GM19467 (cell line): ENCODE data around the gene PVALB.

Source experiments
- ATAC-seq: cut with Tn5 transposase; IDR thresholded peaks from one replicate; pipeline ENCODE4 v1.9.1; 2021; ENCODE audit warnings: mild to moderate bottlenecking, moderate library complexity; ENCODE audit not compliant: unreplicated experiment

Gene PVALB

GRCh38 chr22:36816636-36817524 is at the start of gene PVALB:
Gene PVALB, minus strand, starts transcription at chr22:36817035. Its CDS starts 30 bp downstream, at chr22:36817005.
- no peak for ATAC-seq

DNA sequence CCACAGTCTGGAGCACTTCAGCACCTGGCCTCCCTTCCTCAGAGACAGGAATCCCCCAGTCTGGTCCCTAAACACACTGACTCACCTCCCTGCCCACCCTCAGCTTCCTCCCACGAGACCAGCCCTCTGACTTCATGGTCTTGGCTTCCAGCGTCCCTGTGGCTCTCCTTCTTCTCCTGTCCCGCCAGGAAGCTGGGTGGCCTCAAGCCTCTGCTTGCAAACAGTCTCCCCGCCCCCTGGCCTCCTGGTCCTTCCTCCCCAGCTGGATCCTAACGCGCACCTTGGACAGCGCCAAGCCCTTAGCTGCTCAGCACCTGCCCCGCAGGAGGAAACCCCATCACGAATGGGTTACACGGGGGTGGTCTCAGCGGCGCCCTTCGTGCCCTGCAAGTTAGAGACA is 48.5 kb upstream of the PVALB start:
- ATAC-seq = no peak

- no peak for ATAC-seq
These were observed 47.8 kb upstream of the PVALB start for GRCh38 chr22:36864454-36865215.

DNA sequence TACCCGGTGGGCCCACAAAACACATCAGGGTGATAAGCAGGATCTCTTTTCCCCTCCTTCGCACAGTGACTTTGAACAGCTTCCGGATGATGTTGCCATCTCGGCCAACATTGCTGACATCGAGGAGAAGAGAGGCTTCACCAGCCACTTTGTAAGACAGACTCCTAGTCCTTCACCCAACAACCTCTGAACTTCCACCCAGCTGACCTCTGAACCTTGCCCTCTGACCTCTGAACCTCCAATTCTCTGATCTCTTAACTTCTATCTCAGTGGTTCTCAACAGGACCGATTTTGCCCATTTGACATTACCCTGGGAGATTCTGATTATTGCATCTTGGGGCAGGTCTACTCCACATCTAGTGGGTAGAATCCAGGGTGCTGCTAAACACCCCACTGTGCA is 47.1 kb upstream of the PVALB start:
- no peak for ATAC-seq

GRCh38 chr22:36863281-36863680 is 46.4 kb upstream of the PVALB start:
- no peak for ATAC-seq

- ATAC-seq = no peak
These were observed 45.7 kb upstream of the PVALB start for GRCh38 chr22:36862251-36863242.

- peak; percentile 71 for ATAC-seq
These were observed 44.2 kb upstream of the PVALB start, which contains the start of gene NCF4 for GRCh38 chr22:36860821-36861659. Gene NCF4, plus strand, starts transcription at chr22:36861006. Its CDS starts 166 bp downstream, at chr22:36861172.

- no peak for ATAC-seq
These were observed 43.6 kb upstream of the PVALB start for GRCh38 chr22:36860438-36860820.

- no peak for ATAC-seq
These were observed 43.2 kb upstream of the PVALB start for GRCh38 chr22:36860017-36860416.

- ATAC-seq = no peak
These were observed 42.1 kb upstream of the PVALB start for GRCh38 chr22:36858966-36859365.

GRCh38 chr22:36858156-36858555 is 41.3 kb upstream of the PVALB start:
- ATAC-seq = no peak

- no peak for ATAC-seq
These were observed 39.9 kb upstream of the PVALB start for GRCh38 chr22:36856792-36857135.

DNA sequence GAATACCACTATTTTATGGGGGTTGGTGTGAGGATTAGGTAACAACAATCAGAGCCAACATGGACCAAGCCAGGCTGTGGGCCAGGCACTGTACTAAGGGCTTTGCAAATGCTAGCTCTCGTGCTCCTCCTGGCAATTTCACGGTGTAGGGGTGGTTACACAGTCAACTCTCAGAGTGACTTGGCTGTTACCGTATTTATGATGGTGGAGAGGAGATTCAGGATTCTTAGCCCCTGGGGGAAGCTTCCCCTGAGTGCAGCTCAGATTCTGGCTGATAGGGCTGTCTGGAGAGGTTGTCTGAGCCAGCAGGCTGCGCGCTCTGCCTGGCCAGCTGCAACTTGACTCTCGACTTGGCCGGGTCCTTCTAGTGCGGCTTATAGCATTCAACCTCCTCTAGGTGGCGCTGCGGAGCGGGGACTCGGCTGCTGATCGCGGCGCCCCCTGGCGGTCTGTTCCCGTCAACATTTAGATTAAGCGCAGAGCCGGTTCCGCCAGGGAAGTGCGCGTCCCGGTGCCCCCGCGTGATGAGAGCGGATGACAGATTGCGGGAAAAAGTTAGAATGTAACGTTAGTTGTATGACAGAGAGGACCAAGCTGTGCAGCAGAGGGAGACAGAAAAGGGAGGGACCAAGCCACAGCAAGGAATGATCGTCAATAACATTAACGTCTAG is 39.4 kb upstream of the PVALB start:
- ATAC-seq = no peak

GRCh38 chr22:36855478-36855877 is 38.6 kb upstream of the PVALB start:
- no peak for ATAC-seq

DNA sequence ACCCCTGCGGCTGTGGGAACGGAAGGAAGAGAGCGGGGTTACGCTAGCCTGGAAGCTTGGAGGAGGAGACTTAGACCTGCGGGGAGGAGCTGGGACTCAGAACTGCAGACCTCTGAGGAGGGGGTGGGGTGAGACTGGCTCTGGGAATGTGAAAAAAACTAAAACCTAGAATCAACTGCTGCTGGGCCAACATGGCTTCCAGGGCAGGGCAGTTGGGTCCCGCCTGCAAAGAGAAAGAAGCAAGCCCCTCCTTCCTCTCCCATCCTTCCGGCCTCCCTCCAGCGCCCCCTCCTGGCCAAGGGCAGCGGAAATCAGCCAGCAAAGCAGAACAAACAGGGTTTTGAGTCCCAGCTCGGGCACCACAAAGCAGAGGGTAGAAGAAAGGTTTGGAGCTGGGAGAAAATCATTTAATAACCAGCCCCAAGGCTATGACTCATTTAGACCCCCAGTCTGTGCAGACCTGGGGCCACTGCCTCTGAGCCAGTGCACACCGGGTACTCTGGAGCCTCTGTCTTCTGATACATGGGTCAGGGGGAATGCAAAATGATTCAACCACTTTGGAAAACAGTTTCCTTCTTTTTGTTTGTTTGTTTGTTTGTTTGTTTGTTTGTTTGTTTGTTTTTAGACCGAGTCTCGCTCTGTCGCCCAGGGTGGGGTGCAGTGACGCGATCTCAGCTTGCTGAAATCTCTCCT is 36.7 kb upstream of the PVALB start:
- ATAC-seq = no peak

GRCh38 chr22:36852056-36852973 is 35.5 kb upstream of the PVALB start:
- ATAC-seq = no peak

DNA sequence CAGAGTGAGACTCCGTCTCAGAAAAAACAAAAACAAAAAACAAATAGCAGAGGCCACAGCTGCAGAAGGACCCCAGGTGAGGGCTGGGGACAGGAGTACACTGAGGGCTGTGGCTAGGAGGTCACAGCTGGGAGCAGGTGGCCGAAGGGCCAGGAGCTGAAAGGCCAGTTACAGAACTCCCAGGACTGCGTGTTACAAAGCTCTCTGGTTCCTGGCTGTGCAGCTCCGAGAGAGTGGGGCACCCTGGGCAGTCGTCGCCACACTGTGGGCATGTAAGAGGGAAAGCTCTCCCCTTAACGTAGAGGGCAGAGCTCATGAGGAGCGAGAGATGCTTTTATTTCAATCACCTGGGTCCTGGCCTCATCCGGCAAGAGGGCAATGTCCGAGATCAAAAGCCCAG is 33.8 kb upstream of the PVALB start:
- no peak for ATAC-seq

DNA sequence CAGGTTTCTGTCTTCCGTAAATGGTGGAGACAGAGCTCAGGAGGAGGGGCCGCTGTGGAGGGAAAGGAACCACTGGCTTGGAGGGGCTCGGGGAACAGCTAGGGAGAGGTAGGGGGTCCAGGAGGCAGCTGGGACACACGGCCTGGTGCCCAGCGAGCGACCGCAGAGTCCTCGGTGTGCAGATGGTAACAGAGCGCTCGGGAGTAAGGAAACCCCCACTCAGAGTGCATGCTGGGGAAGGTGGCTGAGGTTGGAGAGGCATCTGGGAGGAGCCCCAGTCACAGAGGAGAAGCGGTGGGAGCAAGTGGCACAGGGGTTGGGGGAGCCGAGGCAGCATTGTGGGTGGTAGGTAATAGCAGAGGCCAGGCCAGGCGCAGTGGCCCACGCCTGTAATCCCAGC is 33.2 kb upstream of the PVALB start:
- no peak for ATAC-seq
